PC-3 (cell line): ENCODE data around the gene WTAP. TPM values are rescaled to one million over a fixed set of nuclear protein-coding genes. Genes with fewer than 3 reads are reported as not detected.
"Not testable (repeated sequence)": the region's sequence is repeated elsewhere in the genome, so short reads cannot be mapped to it uniquely, and the experiment has no call there.

Experiments
- ATAC-seq: fragments of 200-7000 bp; cut with Tn5 transposase; 2 replicates; pipeline ENCODE4 v1.9.1; 2020; ENCODE audit warnings: mild to moderate bottlenecking, moderate library complexity
- BruUV-seq: library from RNA; stranded (reverse); fragments of 400-500 nt; replicated peaks from 2 replicates; lab custom pipeline; 2021; lab: Mats Ljungman, UMichigan
- CTCF ChIA-PET: fragments of 300-600 bp; sonication (Branson Sonifier 250); formaldehyde crosslinking; loops from one replicate; lab custom pipeline; 2022; ENCODE audit warnings: antibody characterized with exemption; lab: Charles Lee
- POLR2A ChIA-PET: fragments of 300-600 bp; sonication (Branson Sonifier 250); formaldehyde crosslinking; loops from one replicate; lab custom pipeline; 2022; ENCODE audit warnings: antibody characterized with exemption; ENCODE audit not compliant: unreplicated experiment; lab: Charles Lee
- DNase-seq: peaks from one replicate; pipeline ENCODE4 v3.0.0-alpha.2; 2015
- H2AFZ ChIP-seq: fragments of 300-600 bp; sonication (generic); 2 replicates; pipeline ENCODE4 v1.6.0; 2016; ENCODE audit warnings: antibody characterized with exemption, low read length
- H3F3A ChIP-seq: fragments of 300-600 bp; sonication (generic); one replicate; pipeline ENCODE4 v1.6.0; 2017; ENCODE audit warnings: antibody characterized with exemption, low read length, control low read depth, mild to moderate bottlenecking; ENCODE audit not compliant: unreplicated experiment
- H3K27ac ChIP-seq: fragments of 300-600 bp; sonication (generic); 2 replicates; pipeline ENCODE4 v1.5.1; 2016; ENCODE audit warnings: mild to moderate bottlenecking, low read length
- H3K27me3 ChIP-seq: fragments of 300-600 bp; sonication (generic); 2 replicates; pipeline ENCODE4 v1.6.1; 2016; ENCODE audit warnings: low read length, mixed read lengths
- H3K36me3 ChIP-seq: fragments of 300-600 bp; sonication (generic); 2 replicates; pipeline ENCODE4 v1.6.1; 2016; ENCODE audit warnings: low read depth, mixed run types, low read length, mixed read lengths
- H3K4me1 ChIP-seq: fragments of 300-600 bp; sonication (generic); 2 replicates; pipeline ENCODE4 v1.5.1; 2016; ENCODE audit warnings: low read length; ENCODE audit not compliant: insufficient read depth
- H3K4me2 ChIP-seq: fragments of 300-600 bp; sonication (generic); 2 replicates; pipeline ENCODE4 v1.6.0; 2016; ENCODE audit warnings: low read length
- H3K4me3 ChIP-seq: fragments of 300-600 bp; sonication (generic); 2 replicates; pipeline ENCODE4 v1.5.1; 2016; ENCODE audit warnings: mild to moderate bottlenecking, low read length, mixed read lengths
- H3K79me2 ChIP-seq: fragments of 300-600 bp; sonication (generic); 2 replicates; pipeline ENCODE4 v1.6.1; 2017; ENCODE audit warnings: low read length, mixed read lengths
- H3K9ac ChIP-seq: fragments of 300-600 bp; sonication (generic); 2 replicates; pipeline ENCODE4 v1.6.0; 2016; ENCODE audit warnings: mild to moderate bottlenecking, low read length
- H3K9me2 ChIP-seq: fragments of 300-600 bp; sonication (generic); replicated peaks from 2 replicates; pipeline ENCODE4 v1.6.1; 2016; ENCODE audit warnings: mixed run types, low read length, mixed read lengths
- H3K9me3 ChIP-seq: fragments of 300-600 bp; sonication (generic); 2 replicates; pipeline ENCODE4 v1.6.1; 2016; ENCODE audit warnings: low read length, mixed read lengths
- H4K20me1 ChIP-seq: fragments of 300-600 bp; sonication (generic); 2 replicates; pipeline ENCODE4 v1.6.1; 2016; ENCODE audit warnings: low read length, mixed read lengths
- EZH2 ChIP-seq: fragments of 300-600 bp; sonication (generic); IDR thresholded peaks from one replicate; pipeline ENCODE4 v1.6.1; 2017; ENCODE audit warnings: antibody characterized with exemption, mild to moderate bottlenecking, low read length; ENCODE audit not compliant: unreplicated experiment
- EZH2phosphoT487 ChIP-seq: fragments of 300-600 bp; sonication (generic); IDR thresholded peaks from 2 replicates; pipeline ENCODE4 v1.6.1; 2018; ENCODE audit warnings: mild to moderate bottlenecking, antibody characterized with exemption, low read length, borderline replicate concordance
- intact Hi-C: fragments of 100-400 bp; cut with micrococcal nuclease; formaldehyde crosslinking; loops from 2 replicates; pipeline ENCODE4 v1.9.0; 2023
- total RNA-seq: library from RNA; depleted of rRNA; stranded (reverse); fragments of >200 nt; gene quantifications from 2 replicates; pipeline ENCODE4 v1.2.3, GENCODE V29; 2014
- TF ChIP-seq, protein P1 (sequence below): fragments of 300-600 bp; sonication (generic); conservative IDR thresholded peaks from 2 replicates; pipeline ENCODE4 v1.5.1; 2017; ENCODE audit warnings: antibody characterized with exemption, low read depth, mild to moderate bottlenecking, low read length

The WTAP gene
- total RNA-seq, 1 experiment from 2014 or later = 54.5 TPM

DNA sequence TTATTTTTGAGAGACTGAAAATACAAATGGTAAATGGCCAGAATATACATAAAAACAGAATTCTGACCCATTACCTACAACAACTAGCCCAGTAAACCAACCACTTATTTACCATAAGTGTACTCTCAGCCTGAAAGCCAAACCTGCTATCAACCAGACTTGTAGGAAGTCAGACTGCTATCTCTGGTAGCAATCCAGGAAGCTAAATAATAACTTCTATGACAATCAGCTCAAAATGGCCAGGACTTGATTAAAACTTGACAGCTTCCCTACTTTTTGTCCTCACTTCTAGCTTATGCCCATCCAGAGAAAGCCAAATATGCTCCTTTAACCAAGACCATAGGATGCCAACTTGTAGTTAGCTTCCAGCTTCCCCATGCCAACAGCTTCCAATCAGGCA, 4.7 kb upstream of the WTAP start:
- no TSS peak for BruUV-seq
- ChIA-PET CTCF (no interaction called here), POLR2A (no interaction called here)
- H3K27me3 ChIP-seq = no peaks in the 10 kb centered on the region
- H3K4me2 ChIP-seq = no peak overlapping the region
- H3K4me3 ChIP-seq = no peak overlapping the region
- no peaks in the 10 kb centered on the region for H3K36me3 ChIP-seq
- H3F3A ChIP-seq = no peaks in the 10 kb centered on the region
- H3K9ac ChIP-seq = no peak overlapping the region
- peaks cover 59% of the 10 kb centered on the region for H3K79me2 ChIP-seq
- H3K4me1 ChIP-seq = 0 out of 2 replicates have a peak, but pooled peaks cover 3% of the 10 kb centered on the region
- intact Hi-C loops = no loop called here
- H3K27ac ChIP-seq = no peak overlapping the region
- H3K9me3 ChIP-seq = no peaks in the 10 kb centered on the region
- H4K20me1 ChIP-seq = no peaks in the 10 kb centered on the region
- ATAC-seq (no peak), DNase-seq (no peak)
- no peaks in the 10 kb centered on the region for H3K9me2 ChIP-seq
- TF ChIP-seq EZH2 (no peak), EZH2phosphoT487 (no peak)
- TF ChIP-seq, protein P1, sequence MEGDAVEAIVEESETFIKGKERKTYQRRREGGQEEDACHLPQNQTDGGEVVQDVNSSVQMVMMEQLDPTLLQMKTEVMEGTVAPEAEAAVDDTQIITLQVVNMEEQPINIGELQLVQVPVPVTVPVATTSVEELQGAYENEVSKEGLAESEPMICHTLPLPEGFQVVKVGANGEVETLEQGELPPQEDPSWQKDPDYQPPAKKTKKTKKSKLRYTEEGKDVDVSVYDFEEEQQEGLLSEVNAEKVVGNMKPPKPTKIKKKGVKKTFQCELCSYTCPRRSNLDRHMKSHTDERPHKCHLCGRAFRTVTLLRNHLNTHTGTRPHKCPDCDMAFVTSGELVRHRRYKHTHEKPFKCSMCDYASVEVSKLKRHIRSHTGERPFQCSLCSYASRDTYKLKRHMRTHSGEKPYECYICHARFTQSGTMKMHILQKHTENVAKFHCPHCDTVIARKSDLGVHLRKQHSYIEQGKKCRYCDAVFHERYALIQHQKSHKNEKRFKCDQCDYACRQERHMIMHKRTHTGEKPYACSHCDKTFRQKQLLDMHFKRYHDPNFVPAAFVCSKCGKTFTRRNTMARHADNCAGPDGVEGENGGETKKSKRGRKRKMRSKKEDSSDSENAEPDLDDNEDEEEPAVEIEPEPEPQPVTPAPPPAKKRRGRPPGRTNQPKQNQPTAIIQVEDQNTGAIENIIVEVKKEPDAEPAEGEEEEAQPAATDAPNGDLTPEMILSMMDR = no peak
- H2AFZ ChIP-seq = no peak overlapping the region

DNA sequence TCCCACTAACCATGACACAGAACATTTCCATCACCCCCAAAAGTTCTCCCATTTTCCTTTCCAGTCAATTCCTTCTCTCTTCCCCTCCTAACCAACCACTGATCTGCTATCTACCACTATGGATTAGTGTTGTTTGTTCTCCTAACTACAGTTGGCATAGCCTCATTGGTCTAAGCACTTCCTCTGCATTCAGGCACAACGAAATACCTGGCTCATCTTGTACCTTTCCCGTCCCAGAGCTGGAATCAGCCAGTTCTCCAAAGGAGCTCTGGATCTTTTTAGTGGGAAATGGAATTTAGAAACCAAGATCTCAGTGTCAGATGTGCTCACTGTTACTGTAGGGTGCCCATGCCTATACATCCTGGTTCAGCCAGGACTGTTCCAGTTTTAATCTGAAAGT, 4.0 kb upstream of the WTAP start:
- Histone ChIP-seq H3K9ac (no peak overlapping the region), H3K4me1 (0 out of 2 replicates have a peak, but pooled peaks cover 3% of the 10 kb centered on the region), H3K9me2 (no peaks in the 10 kb centered on the region), H3K79me2 (peaks cover 65% of the 10 kb centered on the region), H3F3A (no peaks in the 10 kb centered on the region), H3K4me2 (no peak overlapping the region), H3K36me3 (no peaks in the 10 kb centered on the region), H3K27me3 (no peaks in the 10 kb centered on the region), H3K9me3 (no peaks in the 10 kb centered on the region), H2AFZ (no peak overlapping the region), H3K27ac (no peak overlapping the region), H4K20me1 (peaks cover 5% of the 10 kb centered on the region), H3K4me3 (no peak overlapping the region)
- DNase-seq = no peak
- intact Hi-C loops = no loop called here
- ChIA-PET CTCF (no interaction called here), POLR2A (no interaction called here)
- ATAC-seq = no peak
- TF ChIP-seq, protein P1 = no peak
- TF ChIP-seq EZH2 (no peak), EZH2phosphoT487 (no peak)
- no TSS peak for BruUV-seq

DNA sequence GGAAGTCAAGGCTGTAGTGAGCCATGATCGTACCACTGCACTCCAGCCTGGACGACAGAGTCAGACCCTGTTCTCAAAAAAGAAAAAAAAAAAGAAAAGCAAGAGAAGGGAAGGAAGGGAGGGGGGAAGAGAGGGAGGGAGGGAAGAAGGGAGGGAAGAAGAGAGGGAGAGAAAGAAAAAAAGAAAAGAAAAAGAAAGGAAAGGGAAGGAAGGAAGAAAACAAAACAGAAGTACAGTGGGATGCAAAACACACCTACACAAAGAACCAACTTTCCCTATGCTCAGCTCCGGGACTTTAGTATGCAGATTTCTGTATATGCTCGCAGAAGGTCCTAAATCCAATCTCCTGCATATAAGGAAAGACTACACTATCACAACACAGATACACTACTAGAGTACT, 2.5 kb upstream of the WTAP start:
- Histone ChIP-seq H3K27ac (no peak overlapping the region), H3K79me2 (peaks cover 80% of the 10 kb centered on the region), H3K9me3 (no peaks in the 10 kb centered on the region), H3K27me3 (no peaks in the 10 kb centered on the region), H3F3A (no peaks in the 10 kb centered on the region), H3K4me3 (no peak overlapping the region), H2AFZ (no peak overlapping the region), H3K4me2 (peak overlapping the region; percentile 85; the same call in 1 of the 2 replicates), H4K20me1 (peaks cover 20% of the 10 kb centered on the region), H3K4me1 (peaks cover 8% of the 10 kb centered on the region; the same call in 1 of the 2 replicates), H3K9me2 (no peaks in the 10 kb centered on the region), H3K9ac (no peak overlapping the region), H3K36me3 (0 out of 2 replicates have a peak, but pooled peaks cover 3% of the 10 kb centered on the region)
- no TSS peak for BruUV-seq
- intact Hi-C loops = no loop called here
- ChIA-PET CTCF (no interaction called here), POLR2A (no interaction called here)
- DNase-seq (no peak), ATAC-seq (no peak)
- no peak for TF ChIP-seq EZH2phosphoT487
- TF ChIP-seq, protein P1 = no peak
- TF ChIP-seq EZH2 = no peak

DNA sequence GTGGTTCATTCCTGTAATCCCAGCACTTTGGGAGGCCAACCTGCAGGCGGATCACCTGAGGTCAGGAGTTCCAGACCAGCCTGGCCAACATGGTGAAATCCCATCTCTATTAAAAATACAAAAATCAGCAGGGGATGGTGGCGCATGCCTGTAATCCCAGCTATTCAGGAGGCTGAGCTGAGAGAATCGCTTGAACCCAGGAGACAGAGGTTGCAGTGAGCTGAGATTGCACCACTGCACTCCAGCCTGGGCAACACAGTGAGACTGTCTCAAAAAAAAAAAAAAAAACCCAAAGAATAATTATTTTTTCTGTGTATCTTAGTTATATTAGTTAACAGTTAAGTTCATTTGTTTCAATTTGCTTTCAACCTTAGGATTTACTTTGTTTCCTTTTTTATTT, 2.1 kb upstream of the WTAP start:
- H3K9me2 ChIP-seq, intact Hi-C loops, H3K9ac ChIP-seq, H3K27me3 ChIP-seq, BruUV-seq, DNase-seq, H2AFZ ChIP-seq, H3K4me3 ChIP-seq, H3K36me3 ChIP-seq, CTCF ChIA-PET, POLR2A ChIA-PET, H3K27ac ChIP-seq, H3F3A ChIP-seq, ATAC-seq, H3K9me3 ChIP-seq: not testable (repeated sequence)
- H3K4me1 ChIP-seq = peaks cover 12% of the 10 kb centered on the region
- peaks cover 83% of the 10 kb centered on the region for H3K79me2 ChIP-seq
- H3K4me2 ChIP-seq = peak overlapping the region; percentile 85; the same call in 1 of the 2 replicates
- H4K20me1 ChIP-seq = peaks cover 24% of the 10 kb centered on the region
